ENCODE results near the gene SMG9.

GRCh38 chr19:43789029-43789428 is 34.3 kb upstream of the SMG9 start:
- TF ChIP-seq, protein P1, sequence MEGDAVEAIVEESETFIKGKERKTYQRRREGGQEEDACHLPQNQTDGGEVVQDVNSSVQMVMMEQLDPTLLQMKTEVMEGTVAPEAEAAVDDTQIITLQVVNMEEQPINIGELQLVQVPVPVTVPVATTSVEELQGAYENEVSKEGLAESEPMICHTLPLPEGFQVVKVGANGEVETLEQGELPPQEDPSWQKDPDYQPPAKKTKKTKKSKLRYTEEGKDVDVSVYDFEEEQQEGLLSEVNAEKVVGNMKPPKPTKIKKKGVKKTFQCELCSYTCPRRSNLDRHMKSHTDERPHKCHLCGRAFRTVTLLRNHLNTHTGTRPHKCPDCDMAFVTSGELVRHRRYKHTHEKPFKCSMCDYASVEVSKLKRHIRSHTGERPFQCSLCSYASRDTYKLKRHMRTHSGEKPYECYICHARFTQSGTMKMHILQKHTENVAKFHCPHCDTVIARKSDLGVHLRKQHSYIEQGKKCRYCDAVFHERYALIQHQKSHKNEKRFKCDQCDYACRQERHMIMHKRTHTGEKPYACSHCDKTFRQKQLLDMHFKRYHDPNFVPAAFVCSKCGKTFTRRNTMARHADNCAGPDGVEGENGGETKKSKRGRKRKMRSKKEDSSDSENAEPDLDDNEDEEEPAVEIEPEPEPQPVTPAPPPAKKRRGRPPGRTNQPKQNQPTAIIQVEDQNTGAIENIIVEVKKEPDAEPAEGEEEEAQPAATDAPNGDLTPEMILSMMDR (IDR thresholded peaks at IDR 0.05): no peak
- TF ChIP-seq POLR2AphosphoS5 (IDR thresholded peaks at IDR 0.05): no peak
- no peak for TF ChIP-seq POLR2A (IDR thresholded peaks at IDR 0.05; ENCODE audit: low read depth)
- no peak for TF ChIP-seq EP300 (IDR thresholded peaks at IDR 0.05)
